Upper lobe of left lung (tissue), 4 donors: Measurements from ENCODE around the gene IGFL1.

Source experiments
- POLR2A ChIP-seq, 4 donors: fragments of 450-650 bp; IDR thresholded peaks; one replicate each; pipeline ENCODE4 v1.5.1; 2016 to 2017; ENCODE audit warnings: antibody characterized with exemption in 4 of 4, mild to moderate bottlenecking in 2 of 4
- TF ChIP-seq, protein P1 (sequence below), 6 experiments: fragments of 450-650 bp in 4 of 6; fragments of 200-600 bp in 2 of 6; sonication (generic) in 2 of 6; IDR thresholded peaks; one replicate each; pipeline ENCODE4 v1.5.1; 2016 to 2019; ENCODE audit warnings: antibody characterized with exemption in 6 of 6

DNA sequence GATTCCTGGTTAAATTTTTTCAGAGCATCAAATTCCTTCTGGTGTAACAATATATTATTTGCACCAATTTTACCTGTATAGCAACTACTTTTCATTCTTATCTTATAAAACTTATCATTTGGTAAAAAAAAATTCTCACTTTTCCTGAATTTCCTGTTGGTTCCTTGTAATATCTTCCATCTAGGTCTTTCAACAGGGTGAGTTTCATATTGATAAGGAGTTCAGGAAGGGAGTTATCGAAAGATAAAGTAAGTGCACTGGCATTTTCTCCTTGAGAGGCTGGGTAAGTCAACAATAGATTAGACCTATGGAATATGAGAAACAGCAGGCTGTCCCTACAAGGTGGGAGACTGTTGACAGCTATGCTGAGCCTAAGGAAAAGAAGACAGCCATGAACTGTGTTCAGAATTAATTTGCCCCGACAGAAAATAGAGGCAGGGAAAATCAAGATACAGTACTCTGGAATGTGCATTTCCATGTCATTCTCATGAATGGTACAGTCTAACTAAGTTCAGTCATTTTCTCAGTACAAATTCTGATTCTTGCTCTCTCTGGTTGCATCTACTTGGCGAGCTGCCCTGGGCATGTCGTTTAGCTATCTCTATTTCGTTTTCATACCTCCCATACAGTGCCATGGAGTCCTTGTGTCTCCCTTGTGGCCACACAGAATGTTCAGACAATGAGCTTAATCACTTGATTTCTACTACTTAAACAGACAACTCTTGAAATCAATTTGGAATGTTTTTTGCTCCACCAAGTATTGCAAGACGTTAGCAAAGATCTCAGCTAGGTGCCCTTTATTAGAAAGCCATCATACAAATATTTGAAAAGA, 9.9 kb downstream of the IGFL1 start:
- TF ChIP-seq, protein P1, sequence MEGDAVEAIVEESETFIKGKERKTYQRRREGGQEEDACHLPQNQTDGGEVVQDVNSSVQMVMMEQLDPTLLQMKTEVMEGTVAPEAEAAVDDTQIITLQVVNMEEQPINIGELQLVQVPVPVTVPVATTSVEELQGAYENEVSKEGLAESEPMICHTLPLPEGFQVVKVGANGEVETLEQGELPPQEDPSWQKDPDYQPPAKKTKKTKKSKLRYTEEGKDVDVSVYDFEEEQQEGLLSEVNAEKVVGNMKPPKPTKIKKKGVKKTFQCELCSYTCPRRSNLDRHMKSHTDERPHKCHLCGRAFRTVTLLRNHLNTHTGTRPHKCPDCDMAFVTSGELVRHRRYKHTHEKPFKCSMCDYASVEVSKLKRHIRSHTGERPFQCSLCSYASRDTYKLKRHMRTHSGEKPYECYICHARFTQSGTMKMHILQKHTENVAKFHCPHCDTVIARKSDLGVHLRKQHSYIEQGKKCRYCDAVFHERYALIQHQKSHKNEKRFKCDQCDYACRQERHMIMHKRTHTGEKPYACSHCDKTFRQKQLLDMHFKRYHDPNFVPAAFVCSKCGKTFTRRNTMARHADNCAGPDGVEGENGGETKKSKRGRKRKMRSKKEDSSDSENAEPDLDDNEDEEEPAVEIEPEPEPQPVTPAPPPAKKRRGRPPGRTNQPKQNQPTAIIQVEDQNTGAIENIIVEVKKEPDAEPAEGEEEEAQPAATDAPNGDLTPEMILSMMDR (IDR thresholded peaks at IDR 0.05) = no peak
- no peak for TF ChIP-seq POLR2A (IDR thresholded peaks at IDR 0.05)
